Trophoblast cell (in vitro differentiated cells and primary cell): ENCODE results near the gene RASSF8.
A peak's percentile ranks its signal among the peaks of the same experiment; 100 is the strongest.

Experiments used
- DNase-seq, 2 donors: peaks; one replicate each; pipeline ENCODE4 v3.0.0-alpha.2; 2016
- H2AFZ ChIP-seq: 2 replicates; pipeline ENCODE4 v1.6.1; 2013; ENCODE audit warnings: low read length, moderate library complexity, mild to moderate bottlenecking; ENCODE audit not compliant: insufficient read depth, poor library complexity
- H2AK5ac ChIP-seq: 2 replicates; pipeline ENCODE4 v1.6.1; 2013; ENCODE audit warnings: mild to moderate bottlenecking, low read length
- H2BK120ac ChIP-seq: 2 replicates; pipeline ENCODE4 v1.6.1; 2013; ENCODE audit warnings: low read length, mild to moderate bottlenecking, moderate library complexity; ENCODE audit not compliant: insufficient read depth, poor library complexity
- H2BK12ac ChIP-seq: 2 replicates; pipeline ENCODE4 v1.6.1; 2013; ENCODE audit warnings: mild to moderate bottlenecking, low read length, moderate library complexity
- H2BK5ac ChIP-seq: 2 replicates; pipeline ENCODE4 v1.6.1; 2013; ENCODE audit warnings: low read length, low read depth, moderate library complexity, mild to moderate bottlenecking; ENCODE audit not compliant: poor library complexity
- H3K14ac ChIP-seq: 2 replicates; pipeline ENCODE4 v1.6.1; 2013; ENCODE audit warnings: mild to moderate bottlenecking, low read length
- H3K18ac ChIP-seq: 2 replicates; pipeline ENCODE4 v1.6.1; 2013; ENCODE audit warnings: mild to moderate bottlenecking, low read length
- H3K23ac ChIP-seq: 2 replicates; pipeline ENCODE4 v1.6.1; 2013; ENCODE audit warnings: low read length
- H3K27ac ChIP-seq: 2 replicates; pipeline ENCODE4 v1.5.1; 2013; ENCODE audit warnings: low read depth, mild to moderate bottlenecking, inconsistent platforms, low read length, moderate library complexity
- H3K27me3 ChIP-seq: 2 replicates; pipeline ENCODE4 v1.6.1; 2013; ENCODE audit warnings: inconsistent platforms, mild to moderate bottlenecking, low read length, moderate library complexity; ENCODE audit not compliant: insufficient read depth
- H3K36me3 ChIP-seq, 2 experiments: 1 replicate in 1 of 2; 2 replicates in 1 of 2; pipeline ENCODE4 v1.6.1; 2013; ENCODE audit warnings: low read length in 2 of 2, mild to moderate bottlenecking in 2 of 2, moderate library complexity in 1 of 2; ENCODE audit not compliant: insufficient read depth in 2 of 2, control insufficient read depth in 1 of 2
- H3K4ac ChIP-seq: 2 replicates; pipeline ENCODE4 v1.6.1; 2013; ENCODE audit warnings: low read depth, mild to moderate bottlenecking, low read length, moderate library complexity
- H3K4me1 ChIP-seq, 2 experiments: 1 replicate in 1 of 2; 2 replicates in 1 of 2; pipeline ENCODE4 v1.6.1; 2013; ENCODE audit warnings: low read length in 2 of 2, mild to moderate bottlenecking in 2 of 2, moderate library complexity in 1 of 2; ENCODE audit not compliant: insufficient read depth in 2 of 2, control insufficient read depth in 1 of 2
- H3K4me2 ChIP-seq: 2 replicates; pipeline ENCODE4 v1.6.1; 2013; ENCODE audit warnings: inconsistent platforms, mild to moderate bottlenecking, low read length, moderate library complexity
- H3K4me3 ChIP-seq: 2 replicates; pipeline ENCODE4 v1.5.1; 2013; ENCODE audit warnings: mild to moderate bottlenecking, low read depth, low read length, inconsistent platforms
- H3K79me1 ChIP-seq: one replicate; pipeline ENCODE4 v1.6.1; 2013; ENCODE audit warnings: low read length
- H3K79me2 ChIP-seq: 2 replicates; pipeline ENCODE4 v1.6.1; 2013; ENCODE audit warnings: low read length, mild to moderate bottlenecking; ENCODE audit not compliant: control insufficient read depth, insufficient read depth, poor library complexity
- H3K9ac ChIP-seq: 2 replicates; pipeline ENCODE4 v1.6.1; 2013; ENCODE audit warnings: mild to moderate bottlenecking, low read length
- H3K9me3 ChIP-seq: 2 replicates; pipeline ENCODE4 v1.6.1; 2013; ENCODE audit warnings: low read depth, mild to moderate bottlenecking, control low read depth, inconsistent platforms, low read length; ENCODE audit not compliant: insufficient read depth
- H4K12ac ChIP-seq: 2 replicates; pipeline ENCODE4 v1.6.1; 2013; ENCODE audit warnings: low read depth, mild to moderate bottlenecking, low read length, moderate library complexity
- H4K8ac ChIP-seq: 2 replicates; pipeline ENCODE4 v1.6.1; 2013; ENCODE audit warnings: low read depth, mild to moderate bottlenecking, low read length, moderate library complexity
- H4K91ac ChIP-seq: one replicate; pipeline ENCODE4 v1.6.1; 2013; ENCODE audit warnings: low read depth, mild to moderate bottlenecking, low read length, moderate library complexity
- WGBS: extraction: QIAGEN DNeasy Blood & Tissue Kit; methylation state at CpG from one replicate; pipeline ENCODE4 v1.1.7; 2013; ENCODE audit warnings: missing lambda C conversion rate; ENCODE audit not compliant: insufficient read length, insufficient coverage; ENCODE audit errors: extremely low coverage; 5-methylcytosine and 5-hydroxymethylcytosine counted together

RASSF8 gene

DNA sequence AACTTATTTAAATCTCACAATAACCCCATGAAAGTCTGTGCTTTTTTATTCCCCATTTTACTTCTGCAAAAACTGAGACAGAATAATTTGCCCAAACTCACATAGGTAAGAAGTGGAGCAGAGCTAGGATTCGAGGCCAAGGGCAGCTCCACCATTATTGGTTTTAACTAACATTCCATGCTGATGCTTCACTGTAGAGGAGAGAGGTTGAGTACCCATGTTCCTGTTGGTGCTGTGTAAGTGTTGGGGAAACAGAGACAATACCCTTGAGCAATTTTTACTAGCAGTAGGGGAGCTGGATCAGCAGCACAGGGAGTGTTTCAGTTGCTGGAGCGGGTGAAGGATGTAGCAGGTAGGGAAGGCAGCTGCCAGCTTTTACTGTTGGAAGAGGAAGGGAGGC, 21.1 kb downstream of the RASSF8 start:
- no CpG with 5 or more reads among the region's 2 CpGs for WGBS
- Histone ChIP-seq H3K4ac (peak overlapping the region; percentile 53), H3K4me2 (no peak overlapping the region), H3K4me3 (no peak overlapping the region), H3K27ac (no peak overlapping the region), H4K12ac (no peak overlapping the region), H2BK5ac (no peak overlapping the region), H2BK120ac (no peak overlapping the region), H3K9ac (no peak overlapping the region), H2BK12ac (no peak overlapping the region), H4K8ac (no peak overlapping the region), H3K36me3 (no peaks in the 10 kb centered on the region), H2AFZ (no peak overlapping the region), H3K4me1 (peaks cover 0 to 3% of the 10 kb centered on the region in 2 experiments), H3K14ac (no peak overlapping the region), H3K18ac (no peak overlapping the region), H3K23ac (peak overlapping the region; percentile 20), H3K79me2 (peaks cover 4% of the 10 kb centered on the region), H2AK5ac (no peak overlapping the region), H3K79me1 (no peaks in the 10 kb centered on the region), H4K91ac (no peak overlapping the region), H3K9me3 (no peaks in the 10 kb centered on the region), H3K27me3 (no peaks in the 10 kb centered on the region)
- DNase-seq, result no peak

DNA sequence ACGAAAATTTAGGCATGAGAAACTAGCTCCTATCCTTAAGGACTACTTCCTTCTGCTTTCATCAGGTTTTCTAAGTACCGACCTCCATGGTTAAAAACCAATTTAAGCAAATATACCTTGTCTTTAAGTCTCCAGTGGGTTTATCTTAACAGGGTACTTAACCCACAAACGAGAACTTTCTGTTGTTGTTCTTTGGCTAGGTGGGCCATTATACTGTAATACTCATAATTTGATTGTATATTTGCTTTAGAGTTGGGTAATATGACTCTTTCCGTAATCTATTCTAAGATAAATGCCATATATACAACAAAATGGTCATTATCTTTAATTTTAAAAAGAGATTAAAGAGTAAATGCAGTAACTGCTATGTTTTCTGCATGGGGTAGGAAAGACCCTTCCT, 21.6 kb downstream of the RASSF8 start:
- Histone ChIP-seq H2AK5ac (no peak overlapping the region), H2AFZ (no peak overlapping the region)

GRCh38 chr12:25981597-25981996, 23.1 kb downstream of the RASSF8 start:
- no peak overlapping the region for H4K91ac ChIP-seq
- H3K9ac ChIP-seq, result no peak overlapping the region
- H3K36me3 ChIP-seq, result no peaks in the 10 kb centered on the region
- H3K4ac ChIP-seq, result no peak overlapping the region
- H2AFZ ChIP-seq, result no peak overlapping the region
- H2BK5ac ChIP-seq, result no peak overlapping the region
- no peak overlapping the region for H4K12ac ChIP-seq
- no peak overlapping the region for H4K8ac ChIP-seq
- no peak overlapping the region for H3K14ac ChIP-seq
- H3K18ac ChIP-seq, result no peak overlapping the region
- no peaks in the 10 kb centered on the region for H3K27me3 ChIP-seq
- H3K23ac ChIP-seq, result no peak overlapping the region
- no peak overlapping the region for H3K4me3 ChIP-seq
- H3K4me1 ChIP-seq, result peaks cover 0 to 3% of the 10 kb centered on the region in 2 experiments
- DNase-seq, result no peak
- no peaks in the 10 kb centered on the region for H3K79me1 ChIP-seq
- no peak overlapping the region for H2AK5ac ChIP-seq
- no peaks in the 10 kb centered on the region for H3K9me3 ChIP-seq
- WGBS, result no CpG with 5 or more reads among the region's 3 CpGs
- no peak overlapping the region for H2BK12ac ChIP-seq
- no peak overlapping the region for H3K4me2 ChIP-seq
- no peak overlapping the region for H2BK120ac ChIP-seq
- H3K27ac ChIP-seq, result no peak overlapping the region
- H3K79me2 ChIP-seq, result peaks cover 6% of the 10 kb centered on the region

More for the DNA sequence above, 21.6 kb downstream of the RASSF8 start:
- Histone ChIP-seq H3K4me2 (no peak overlapping the region), H2BK5ac (no peak overlapping the region), H3K18ac (no peak overlapping the region), H3K14ac (no peak overlapping the region), H2BK120ac (no peak overlapping the region), H4K91ac (no peak overlapping the region), H3K4me3 (no peak overlapping the region), H4K8ac (no peak overlapping the region), H3K4me1 (peaks cover 0 to 3% of the 10 kb centered on the region in 2 experiments), H3K36me3 (no peaks in the 10 kb centered on the region), H3K27me3 (no peaks in the 10 kb centered on the region), H3K27ac (no peak overlapping the region), H3K23ac (no peak overlapping the region), H3K9ac (no peak overlapping the region), H2BK12ac (no peak overlapping the region), H3K79me2 (peaks cover 5% of the 10 kb centered on the region), H4K12ac (no peak overlapping the region), H3K4ac (peak overlapping the region; percentile 28), H3K79me1 (no peaks in the 10 kb centered on the region), H3K9me3 (no peaks in the 10 kb centered on the region)
- no CpG with 5 or more reads among the region's 4 CpGs for WGBS
- DNase-seq, result no peak

DNA sequence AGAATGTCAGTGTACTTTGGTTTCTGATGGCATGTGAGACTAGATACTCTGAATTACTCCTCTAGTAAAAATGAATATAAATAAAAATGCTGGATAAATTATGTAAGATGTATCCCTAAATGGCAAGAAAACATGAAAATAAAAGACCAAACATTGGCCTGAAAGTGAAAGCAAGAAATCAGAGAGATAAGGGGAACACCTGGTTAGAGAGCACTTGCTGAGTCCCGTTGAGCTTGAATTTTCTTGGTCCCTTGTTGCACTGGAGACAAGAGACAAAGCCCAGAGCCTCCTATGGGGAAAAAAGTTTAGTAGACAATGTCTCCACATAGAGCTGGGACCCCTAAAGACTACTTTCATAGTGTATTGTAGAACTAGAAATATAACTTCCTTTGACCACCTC, 23.9 kb downstream of the RASSF8 start:
- Histone ChIP-seq H4K8ac (no peak overlapping the region), H3K27ac (no peak overlapping the region), H3K36me3 (no peaks in the 10 kb centered on the region), H2AFZ (no peak overlapping the region), H2AK5ac (no peak overlapping the region), H3K9ac (no peak overlapping the region), H3K27me3 (no peaks in the 10 kb centered on the region), H3K79me2 (peaks cover 6% of the 10 kb centered on the region), H2BK5ac (no peak overlapping the region), H4K12ac (no peak overlapping the region), H3K79me1 (no peaks in the 10 kb centered on the region), H4K91ac (no peak overlapping the region), H3K4me1 (peaks cover 0 to 3% of the 10 kb centered on the region in 2 experiments), H3K4ac (no peak overlapping the region), H3K18ac (no peak overlapping the region), H3K4me2 (no peak overlapping the region), H2BK120ac (no peak overlapping the region), H2BK12ac (no peak overlapping the region), H3K4me3 (no peak overlapping the region), H3K9me3 (no peaks in the 10 kb centered on the region), H3K14ac (no peak overlapping the region), H3K23ac (no peak overlapping the region)
- no peak for DNase-seq
- no CpG with 5 or more reads among the region's 1 CpG for WGBS
